BE2C (cell line): ENCODE data around the gene CXCL14.

ENCODE experiments used
- DNase-seq: peaks from one replicate; pipeline ENCODE4 v3.0.0-alpha.2; 2020
- H3K27me3 ChIP-seq: fragments of 250-450 bp; sonication (Bioruptor Pico); 2 replicates; pipeline ENCODE4 v1.5.1; 2020; ENCODE audit warnings: mild to moderate bottlenecking
- H3K36me3 ChIP-seq: fragments of 250-450 bp; sonication (Bioruptor Pico); 2 replicates; pipeline ENCODE4 v1.5.1; 2020; ENCODE audit warnings: mild to moderate bottlenecking
- H3K4me1 ChIP-seq: fragments of 250-450 bp; sonication (Bioruptor Pico); 2 replicates; pipeline ENCODE4 v1.5.1; 2020
- H3K4me3 ChIP-seq: 2 replicates; pipeline ENCODE4 v1.5.1; 2011; ENCODE audit warnings: low read depth, low read length
- H3K9me3 ChIP-seq: fragments of 250-450 bp; sonication (Bioruptor Pico); 2 replicates; pipeline ENCODE4 v1.5.1; 2020
- TF ChIP-seq, protein P1 (sequence below): IDR thresholded peaks from 2 replicates; pipeline ENCODE4 v1.5.1; 2012; ENCODE audit warnings: mild to moderate bottlenecking, low read depth, low read length

CXCL14 gene

DNA sequence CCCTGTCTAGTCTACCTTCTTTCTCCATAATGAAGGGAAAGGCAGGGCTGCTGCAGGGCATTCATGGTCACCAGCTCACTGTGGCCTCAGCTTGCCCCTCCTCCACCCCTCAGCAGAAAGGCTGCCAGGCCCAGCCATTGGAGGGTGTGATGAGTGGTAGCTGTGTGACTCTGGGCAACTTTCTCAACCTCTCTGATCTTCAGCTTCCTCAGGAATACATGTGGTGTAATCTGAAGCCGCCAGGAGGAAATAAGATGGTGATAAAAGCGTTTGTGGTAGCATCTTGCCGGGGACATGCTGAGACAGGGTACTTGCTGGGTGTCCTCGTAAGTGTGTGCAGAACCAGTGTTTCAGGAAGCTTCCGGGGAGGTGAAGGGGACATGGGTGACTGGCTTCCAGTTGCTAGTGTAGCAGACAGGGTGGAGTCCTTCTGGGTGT, 9.8 kb downstream of the CXCL14 start:
- no peaks in the 10 kb centered on the region for H3K36me3 ChIP-seq
- no peaks in the 10 kb centered on the region; the same call in 1 of the 2 replicates for H3K27me3 ChIP-seq
- no peak overlapping the region for H3K4me3 ChIP-seq
- TF ChIP-seq, protein P1, sequence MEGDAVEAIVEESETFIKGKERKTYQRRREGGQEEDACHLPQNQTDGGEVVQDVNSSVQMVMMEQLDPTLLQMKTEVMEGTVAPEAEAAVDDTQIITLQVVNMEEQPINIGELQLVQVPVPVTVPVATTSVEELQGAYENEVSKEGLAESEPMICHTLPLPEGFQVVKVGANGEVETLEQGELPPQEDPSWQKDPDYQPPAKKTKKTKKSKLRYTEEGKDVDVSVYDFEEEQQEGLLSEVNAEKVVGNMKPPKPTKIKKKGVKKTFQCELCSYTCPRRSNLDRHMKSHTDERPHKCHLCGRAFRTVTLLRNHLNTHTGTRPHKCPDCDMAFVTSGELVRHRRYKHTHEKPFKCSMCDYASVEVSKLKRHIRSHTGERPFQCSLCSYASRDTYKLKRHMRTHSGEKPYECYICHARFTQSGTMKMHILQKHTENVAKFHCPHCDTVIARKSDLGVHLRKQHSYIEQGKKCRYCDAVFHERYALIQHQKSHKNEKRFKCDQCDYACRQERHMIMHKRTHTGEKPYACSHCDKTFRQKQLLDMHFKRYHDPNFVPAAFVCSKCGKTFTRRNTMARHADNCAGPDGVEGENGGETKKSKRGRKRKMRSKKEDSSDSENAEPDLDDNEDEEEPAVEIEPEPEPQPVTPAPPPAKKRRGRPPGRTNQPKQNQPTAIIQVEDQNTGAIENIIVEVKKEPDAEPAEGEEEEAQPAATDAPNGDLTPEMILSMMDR = no peak
- no peaks in the 10 kb centered on the region for H3K9me3 ChIP-seq
- DNase-seq = no peak
- no peaks in the 10 kb centered on the region for H3K4me1 ChIP-seq

DNA sequence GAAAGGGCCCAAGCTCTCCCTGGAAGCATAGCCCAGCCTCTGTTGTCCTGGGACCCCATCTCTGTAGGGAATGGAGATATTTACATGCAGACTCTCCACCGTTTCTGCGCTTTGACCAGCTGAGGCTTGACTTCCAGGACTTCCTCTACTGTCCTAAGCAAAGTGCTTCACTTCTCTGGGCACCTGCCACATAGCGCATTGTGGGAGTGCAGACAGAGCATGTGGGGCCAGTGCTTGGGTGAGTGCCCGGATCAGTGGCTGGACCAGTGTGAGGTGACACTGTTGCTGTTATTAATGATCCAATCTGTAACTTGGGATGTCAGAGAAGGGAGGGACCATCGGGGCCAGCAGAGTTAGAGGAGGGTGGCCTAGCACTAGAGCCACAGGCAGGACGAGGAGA, 10.5 kb downstream of the CXCL14 start:
- TF ChIP-seq, protein P1 = no peak
- Histone ChIP-seq H3K4me1 (no peaks in the 10 kb centered on the region), H3K27me3 (no peaks in the 10 kb centered on the region; the same call in 1 of the 2 replicates), H3K4me3 (no peak overlapping the region), H3K9me3 (no peaks in the 10 kb centered on the region), H3K36me3 (no peaks in the 10 kb centered on the region)
- no peak for DNase-seq

DNA sequence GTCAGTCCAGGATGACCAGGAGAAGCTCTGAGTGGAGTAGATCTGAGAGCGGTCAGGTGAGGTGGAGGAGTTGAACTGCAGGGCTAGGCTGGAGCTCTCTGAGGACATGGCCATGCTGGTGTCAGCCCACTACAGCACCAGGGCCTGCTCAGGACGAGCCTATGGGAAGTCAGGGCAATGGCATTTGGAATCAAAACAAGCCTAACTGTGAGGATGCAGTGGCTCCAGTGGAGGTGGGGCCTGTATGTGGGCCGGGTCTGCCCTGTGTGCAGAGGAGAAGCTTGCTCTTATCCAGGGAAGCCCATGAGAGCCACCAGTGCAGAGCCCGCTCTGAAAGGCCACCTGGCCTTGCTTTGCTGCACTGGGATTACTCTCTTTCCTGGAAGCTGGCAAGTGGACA, 11.1 kb downstream of the CXCL14 start:
- Histone ChIP-seq H3K36me3 (no peaks in the 10 kb centered on the region), H3K4me1 (no peaks in the 10 kb centered on the region), H3K27me3 (no peaks in the 10 kb centered on the region; the same call in 1 of the 2 replicates), H3K9me3 (no peaks in the 10 kb centered on the region), H3K4me3 (no peak overlapping the region)
- no peak for DNase-seq
- TF ChIP-seq, protein P1 = no peak

DNA sequence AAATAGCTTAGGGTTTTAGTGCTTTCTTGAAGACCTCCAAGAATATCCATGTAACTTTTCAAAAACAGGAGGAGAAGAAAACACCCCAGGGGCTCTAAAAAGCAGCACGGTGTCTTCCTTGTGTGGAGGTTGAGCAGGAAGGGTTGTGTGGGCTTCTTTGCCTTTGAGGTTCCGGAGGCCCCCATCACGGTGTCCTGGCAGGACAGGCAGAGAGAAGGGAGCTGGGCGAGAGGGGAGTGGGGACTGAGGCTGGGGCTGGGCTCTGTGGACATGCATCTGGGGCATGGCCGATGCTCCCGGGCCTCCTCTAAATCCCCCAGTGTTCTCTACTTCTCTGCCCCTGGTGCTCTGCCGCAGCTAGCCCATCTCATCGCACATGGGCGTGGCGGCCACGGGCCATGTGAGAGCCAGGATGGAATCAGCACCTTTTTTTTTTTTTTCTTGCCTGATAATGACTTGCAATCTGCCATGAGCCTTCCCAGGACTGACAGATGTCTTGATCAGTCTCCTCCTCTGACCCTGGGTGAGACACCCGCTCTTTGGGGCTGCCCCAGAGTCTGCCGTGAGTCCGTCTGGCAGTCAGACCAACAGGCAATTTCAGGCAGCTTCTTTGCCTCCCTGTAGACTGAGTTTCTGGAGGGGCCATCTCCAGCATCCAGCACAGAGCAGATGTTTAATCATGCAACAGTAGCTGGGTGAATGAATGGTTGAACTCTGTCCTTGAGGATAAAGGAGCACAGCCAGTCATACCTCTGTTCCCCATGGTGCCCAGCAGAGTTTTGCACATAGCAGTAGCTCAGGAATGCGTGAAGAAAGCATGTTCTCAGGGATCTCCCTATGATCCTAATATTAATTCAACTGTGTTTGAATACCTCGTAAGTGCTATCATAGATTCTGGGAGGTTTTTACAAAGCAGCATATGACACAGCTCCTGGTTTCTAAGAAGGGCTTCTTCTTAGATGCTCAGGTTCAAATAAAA, 12.1 kb downstream of the CXCL14 start:
- TF ChIP-seq, protein P1 = no peak
- H3K4me1 ChIP-seq = no peaks in the 10 kb centered on the region
- no peak for DNase-seq
- no peaks in the 10 kb centered on the region for H3K36me3 ChIP-seq
- H3K9me3 ChIP-seq = no peaks in the 10 kb centered on the region
- H3K27me3 ChIP-seq = no peaks in the 10 kb centered on the region; the same call in 1 of the 2 replicates
- H3K4me3 ChIP-seq = no peak overlapping the region

DNA sequence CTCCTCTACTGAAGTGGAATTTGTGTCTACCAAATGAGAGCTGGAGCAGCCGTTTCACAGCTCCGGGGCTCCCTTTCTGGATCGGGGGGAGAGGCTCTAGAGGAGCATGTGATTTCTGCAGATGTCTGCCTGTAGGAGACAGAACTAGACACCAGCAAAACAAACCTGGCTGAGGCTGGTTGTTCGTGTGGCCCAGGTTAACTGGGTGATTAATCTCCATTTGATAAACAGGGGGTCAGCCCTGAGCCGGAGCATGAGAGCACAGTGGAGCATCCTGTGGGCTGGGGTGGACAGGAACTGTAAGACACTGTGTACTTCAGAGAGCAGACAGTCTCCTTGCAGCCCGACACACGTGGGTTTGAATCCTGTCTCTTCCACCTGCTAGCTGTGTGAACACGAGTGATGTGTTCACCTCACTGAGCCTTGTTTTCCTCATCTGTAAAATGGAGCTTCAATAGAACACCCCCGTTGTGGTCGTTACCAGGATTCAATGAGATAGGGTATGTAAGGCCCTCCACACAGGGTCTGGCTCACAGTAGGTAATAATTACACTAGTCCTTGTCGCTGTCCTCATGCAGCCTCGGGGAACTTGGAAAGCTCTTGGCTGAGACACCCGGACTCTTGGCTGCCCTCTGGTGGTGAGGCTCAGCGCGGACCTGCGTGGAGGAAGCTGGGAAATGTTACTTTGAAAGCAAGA, 12.9 kb downstream of the CXCL14 start:
- H3K4me1 ChIP-seq = no peaks in the 10 kb centered on the region

More for the DNA sequence above, 12.9 kb downstream of the CXCL14 start:
- DNase-seq = peak; percentile 82
- Histone ChIP-seq H3K27me3 (no peaks in the 10 kb centered on the region; the same call in 1 of the 2 replicates), H3K36me3 (no peaks in the 10 kb centered on the region), H3K4me3 (no peak overlapping the region), H3K9me3 (no peaks in the 10 kb centered on the region)
- TF ChIP-seq, protein P1 = peak; percentile 97
